Suprapubic skin (tissue), 4 donors: Measurements from ENCODE around the gene DCDC2.
"Not testable (repeated sequence)": the region's sequence is repeated elsewhere in the genome, so short reads cannot be mapped to it uniquely, and the experiment has no call there.

Experiments used
- POLR2A ChIP-seq, 2 donors: fragments of 450-650 bp; IDR thresholded peaks; one replicate each; pipeline ENCODE4 v1.6.1; 2017; ENCODE audit warnings: antibody characterized with exemption in 2 of 2, mild to moderate bottlenecking in 2 of 2, moderate library complexity in 2 of 2
- POLR2AphosphoS5 ChIP-seq, 3 donors: sonication (generic); formaldehyde crosslinking; IDR thresholded peaks; one replicate each; pipeline ENCODE4 v1.6.1; 2017; ENCODE audit warnings: antibody characterized with exemption in 3 of 3
- TF ChIP-seq, protein P1 (sequence below), 2 donors: fragments of 200-600 bp in 1 of 2; fragments of 450-650 bp in 1 of 2; sonication (generic) in 1 of 2; IDR thresholded peaks; one replicate each; pipeline ENCODE4 v1.5.1; 2016 to 2019; ENCODE audit warnings: antibody characterized with exemption in 2 of 2, mild to moderate bottlenecking in 1 of 2, moderate library complexity in 1 of 2

DNA sequence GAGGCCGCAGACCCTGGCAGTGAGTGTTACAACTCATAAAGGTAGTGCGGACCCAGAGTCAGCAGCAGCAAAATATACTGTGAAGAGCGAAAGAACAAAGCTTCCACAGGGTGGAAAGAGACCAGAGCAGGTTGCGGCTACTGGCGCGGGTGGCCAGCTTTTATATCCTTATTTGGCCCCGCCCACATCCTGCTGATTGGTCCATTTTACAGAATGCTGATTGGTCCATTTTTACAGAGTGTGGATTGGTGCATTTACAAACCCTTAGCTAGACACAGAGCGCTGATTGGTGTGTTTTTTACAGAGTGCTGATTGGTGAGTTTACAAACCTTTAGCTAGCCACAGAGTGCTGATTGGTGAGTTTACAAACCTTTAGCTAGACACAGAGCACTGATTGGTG is 215.1 kb downstream of the DCDC2 start:
- TF ChIP-seq, protein P1, sequence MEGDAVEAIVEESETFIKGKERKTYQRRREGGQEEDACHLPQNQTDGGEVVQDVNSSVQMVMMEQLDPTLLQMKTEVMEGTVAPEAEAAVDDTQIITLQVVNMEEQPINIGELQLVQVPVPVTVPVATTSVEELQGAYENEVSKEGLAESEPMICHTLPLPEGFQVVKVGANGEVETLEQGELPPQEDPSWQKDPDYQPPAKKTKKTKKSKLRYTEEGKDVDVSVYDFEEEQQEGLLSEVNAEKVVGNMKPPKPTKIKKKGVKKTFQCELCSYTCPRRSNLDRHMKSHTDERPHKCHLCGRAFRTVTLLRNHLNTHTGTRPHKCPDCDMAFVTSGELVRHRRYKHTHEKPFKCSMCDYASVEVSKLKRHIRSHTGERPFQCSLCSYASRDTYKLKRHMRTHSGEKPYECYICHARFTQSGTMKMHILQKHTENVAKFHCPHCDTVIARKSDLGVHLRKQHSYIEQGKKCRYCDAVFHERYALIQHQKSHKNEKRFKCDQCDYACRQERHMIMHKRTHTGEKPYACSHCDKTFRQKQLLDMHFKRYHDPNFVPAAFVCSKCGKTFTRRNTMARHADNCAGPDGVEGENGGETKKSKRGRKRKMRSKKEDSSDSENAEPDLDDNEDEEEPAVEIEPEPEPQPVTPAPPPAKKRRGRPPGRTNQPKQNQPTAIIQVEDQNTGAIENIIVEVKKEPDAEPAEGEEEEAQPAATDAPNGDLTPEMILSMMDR (IDR thresholded peaks at IDR 0.05), result not testable (repeated sequence)
- TF ChIP-seq POLR2A, POLR2AphosphoS5 (IDR thresholded peaks at IDR 0.05): not testable (repeated sequence)
